Neuronal stem cell (in vitro differentiated cells): Measurements from ENCODE around the gene MAD1L1.
A peak's percentile ranks its signal among the peaks of the same experiment; 100 is the strongest.

Experiments used
- DNase-seq: peaks from one replicate; pipeline ENCODE4 v3.0.0-alpha.2; 2013; ENCODE audit warnings: low spot score
- H2AFZ ChIP-seq: one replicate; pipeline ENCODE4 v1.6.1; 2013; ENCODE audit warnings: mild to moderate bottlenecking, low read length, inconsistent platforms
- H2AK5ac ChIP-seq: 2 replicates; pipeline ENCODE4 v1.6.1; 2013; ENCODE audit warnings: low read depth, mild to moderate bottlenecking, inconsistent platforms, low read length, moderate library complexity, mixed read lengths
- H2BK120ac ChIP-seq: 2 replicates; pipeline ENCODE4 v1.6.1; 2013; ENCODE audit warnings: low read depth, mild to moderate bottlenecking, inconsistent platforms, low read length, moderate library complexity, mixed read lengths
- H2BK12ac ChIP-seq: one replicate; pipeline ENCODE4 v1.6.1; 2013; ENCODE audit warnings: low read length, inconsistent platforms
- H2BK15ac ChIP-seq: 2 replicates; pipeline ENCODE4 v1.6.1; 2013; ENCODE audit warnings: mild to moderate bottlenecking, low read length, inconsistent platforms, mixed read lengths
- H2BK5ac ChIP-seq: one replicate; pipeline ENCODE4 v1.6.1; 2013; ENCODE audit warnings: inconsistent platforms, mild to moderate bottlenecking, low read length, moderate library complexity
- H3K14ac ChIP-seq: one replicate; pipeline ENCODE4 v1.6.1; 2013; ENCODE audit warnings: low read length, inconsistent platforms
- H3K18ac ChIP-seq: 2 replicates; pipeline ENCODE4 v1.6.1; 2013; ENCODE audit warnings: low read length, inconsistent platforms
- H3K23ac ChIP-seq: 2 replicates; pipeline ENCODE4 v1.6.1; 2013; ENCODE audit warnings: low read depth, mild to moderate bottlenecking, mixed read lengths, low read length, inconsistent platforms; ENCODE audit not compliant: poor library complexity
- H3K27ac ChIP-seq: replicated peaks from 3 replicates; pipeline ENCODE4 v1.5.1; 2013; ENCODE audit warnings: low read length, inconsistent platforms
- H3K27me3 ChIP-seq, 3 experiments: 2 replicates each; pipeline ENCODE4 v1.6.1; 2013; ENCODE audit warnings: low read length in 3 of 3, mild to moderate bottlenecking in 2 of 3, inconsistent platforms in 1 of 3, low read depth in 1 of 3, mixed read lengths in 1 of 3, moderate library complexity in 1 of 3; ENCODE audit not compliant: control insufficient read depth in 3 of 3, insufficient read depth in 3 of 3
- H3K36me3 ChIP-seq, 2 donors: replicated peaks in 1 of 2; 2 replicates each; pipeline ENCODE4 v1.6.1; 2013; ENCODE audit warnings: low read length in 2 of 2; ENCODE audit not compliant: control insufficient read depth in 2 of 2, insufficient read depth in 2 of 2
- H3K4ac ChIP-seq: 2 replicates; pipeline ENCODE4 v1.6.1; 2013; ENCODE audit warnings: inconsistent platforms, mild to moderate bottlenecking, low read length, moderate library complexity
- H3K4me1 ChIP-seq, 2 donors: 1 replicate in 1 of 2; 2 replicates in 1 of 2; pipeline ENCODE4 v1.6.1; 2013; ENCODE audit warnings: low read length in 2 of 2, low read depth in 1 of 2; ENCODE audit not compliant: control insufficient read depth in 2 of 2, insufficient read depth in 1 of 2
- H3K4me2 ChIP-seq: one replicate; pipeline ENCODE4 v1.6.1; 2013; ENCODE audit warnings: mild to moderate bottlenecking, low read length, inconsistent platforms; ENCODE audit not compliant: insufficient read depth, poor library complexity, severe bottlenecking
- H3K4me3 ChIP-seq, 2 donors: 2 replicates each; pipeline ENCODE4 v1.5.1; 2013; ENCODE audit warnings: low read length in 2 of 2, mild to moderate bottlenecking in 2 of 2, inconsistent platforms in 1 of 2, moderate library complexity in 1 of 2
- H3K79me1 ChIP-seq: one replicate; pipeline ENCODE4 v1.6.1; 2013; ENCODE audit warnings: low read depth, mild to moderate bottlenecking, inconsistent platforms, low read length, moderate library complexity
- H3K9ac ChIP-seq: one replicate; pipeline ENCODE4 v1.6.1; 2013; ENCODE audit warnings: mild to moderate bottlenecking, low read depth, low read length, inconsistent platforms; ENCODE audit not compliant: poor library complexity
- H3K9me3 ChIP-seq, 2 donors: replicated peaks in 1 of 2; 2 replicates each; pipeline versions ENCODE3 to v1.6.1; 2013; ENCODE audit warnings: low read length in 2 of 2, mild to moderate bottlenecking in 2 of 2, inconsistent platforms in 1 of 2, low read depth in 1 of 2, mixed read lengths in 1 of 2, moderate library complexity in 1 of 2; ENCODE audit not compliant: control insufficient read depth in 2 of 2, insufficient read depth in 1 of 2
- H4K8ac ChIP-seq: one replicate; pipeline ENCODE4 v1.6.1; 2013; ENCODE audit warnings: low read depth, mild to moderate bottlenecking, inconsistent platforms, low read length, moderate library complexity
- H4K91ac ChIP-seq: one replicate; pipeline ENCODE4 v1.6.1; 2013; ENCODE audit warnings: low read length, low read depth, mild to moderate bottlenecking, inconsistent platforms; ENCODE audit not compliant: poor library complexity
- WGBS, 2 donors: extraction: QIAGEN DNeasy Blood & Tissue Kit; methylation state at CpG; one replicate each; pipeline ENCODE4 v1.1.7; 2013; ENCODE audit warnings: missing lambda C conversion rate in 2 of 2, mixed read lengths in 1 of 2; ENCODE audit not compliant: insufficient read length in 2 of 2, insufficient replicate concordance in 1 of 2; ENCODE audit errors: extremely low coverage in 2 of 2; 5-methylcytosine and 5-hydroxymethylcytosine counted together

Gene MAD1L1

GRCh38 chr7:2084331-2084730 lies 148.4 kb downstream of the MAD1L1 start:
- Histone ChIP-seq H3K79me1 (peaks cover 10% of the 10 kb centered on the region), H3K4me2 (no peak overlapping the region), H3K4ac (no peak overlapping the region), H2BK12ac (no peak overlapping the region), H2AFZ (no peak overlapping the region), H3K18ac (no peak overlapping the region), H3K9me3 (no peaks in the 10 kb centered on the region), H3K23ac (peak overlapping the region; percentile 34), H3K27me3 (no peaks in the 10 kb centered on the region), H2BK120ac (no peak overlapping the region), H3K4me1 (peaks cover 17 to 21% of the 10 kb centered on the region in 2 donors), H2BK15ac (peak overlapping the region; percentile 38), H3K9ac (no peak overlapping the region), H4K91ac (no peak overlapping the region), H2BK5ac (no peak overlapping the region), H3K14ac (no peak overlapping the region), H3K36me3 (peaks cover 0 to 4% of the 10 kb centered on the region in 2 donors), H4K8ac (no peak overlapping the region), H2AK5ac (peak overlapping the region; percentile 10), H3K27ac (no peak overlapping the region), H3K4me3 (no peak overlapping the region)
- no peak for DNase-seq
- WGBS, 2 donors: no CpG with 5 or more reads among the region's 18 CpGs

- no peaks in the 10 kb centered on the region for H3K27me3 ChIP-seq
- H3K27ac ChIP-seq: no peak overlapping the region
- no peak overlapping the region for H2BK5ac ChIP-seq
- no peak overlapping the region for H2AFZ ChIP-seq
- no peak overlapping the region for H4K91ac ChIP-seq
- no peak overlapping the region for H3K4me2 ChIP-seq
- DNase-seq: no peak
- H3K9me3 ChIP-seq: no peaks in the 10 kb centered on the region
- peaks cover 0 to 4% of the 10 kb centered on the region in 2 donors for H3K36me3 ChIP-seq
- no peak overlapping the region for H3K4me3 ChIP-seq
- no peak overlapping the region for H4K8ac ChIP-seq
- H2BK120ac ChIP-seq: no peak overlapping the region
- no peak overlapping the region for H3K9ac ChIP-seq
- H3K4me1 ChIP-seq: peaks cover 21 to 22% of the 10 kb centered on the region in 2 donors
- H3K18ac ChIP-seq: no peak overlapping the region
- peaks cover 7% of the 10 kb centered on the region for H3K79me1 ChIP-seq
- no CpG with 5 or more reads among the region's 17 CpGs for WGBS, 2 donors
- no peak overlapping the region for H2BK15ac ChIP-seq
- no peak overlapping the region for H2AK5ac ChIP-seq
- H2BK12ac ChIP-seq: no peak overlapping the region
- no peak overlapping the region for H3K4ac ChIP-seq
- no peak overlapping the region for H3K23ac ChIP-seq
- H3K14ac ChIP-seq: no peak overlapping the region
Observed at GRCh38 chr7:2083362-2083761, 149.4 kb downstream of the MAD1L1 start.

- H3K27me3 ChIP-seq: no peaks in the 10 kb centered on the region
- no peak overlapping the region for H2AFZ ChIP-seq
- H2BK120ac ChIP-seq: no peak overlapping the region
- no peak overlapping the region for H3K9ac ChIP-seq
- no peak overlapping the region for H3K23ac ChIP-seq
- H3K4me3 ChIP-seq: no peak overlapping the region
- peaks cover 10% of the 10 kb centered on the region for H3K79me1 ChIP-seq
- peaks cover 21 to 26% of the 10 kb centered on the region in 2 donors for H3K4me1 ChIP-seq
- no peaks in the 10 kb centered on the region for H3K9me3 ChIP-seq
- H3K27ac ChIP-seq: no peak overlapping the region
- no peak for DNase-seq
- H4K8ac ChIP-seq: no peak overlapping the region
- no peak overlapping the region for H2BK5ac ChIP-seq
- H4K91ac ChIP-seq: no peak overlapping the region
- no peak overlapping the region for H3K4me2 ChIP-seq
- H2BK15ac ChIP-seq: no peak overlapping the region
- H2BK12ac ChIP-seq: no peak overlapping the region
- H2AK5ac ChIP-seq: peak overlapping the region; percentile 8
- H3K4ac ChIP-seq: no peak overlapping the region
- no CpG with 5 or more reads among the region's 31 CpGs for WGBS, 2 donors
- H3K18ac ChIP-seq: peak overlapping the region; percentile 31
- H3K36me3 ChIP-seq: peaks cover 0 to 4% of the 10 kb centered on the region in 2 donors
- H3K14ac ChIP-seq: no peak overlapping the region
Observed at GRCh38 chr7:2082139-2082998, 150.4 kb downstream of the MAD1L1 start.

- peak overlapping the region; percentile 98 for H2AK5ac ChIP-seq
- WGBS, 2 donors: no CpG with 5 or more reads among the region's 24 CpGs
- peak overlapping the region; percentile 84 for H3K18ac ChIP-seq
- H3K4me2 ChIP-seq: no peak overlapping the region
- no peaks in the 10 kb centered on the region for H3K27me3 ChIP-seq
- H2AFZ ChIP-seq: no peak overlapping the region
- H3K4ac ChIP-seq: no peak overlapping the region
- H3K36me3 ChIP-seq: peaks cover 3 to 6% of the 10 kb centered on the region in 2 donors
- H2BK12ac ChIP-seq: peak overlapping the region; percentile 32
- H2BK120ac ChIP-seq: no peak overlapping the region
- no peak overlapping the region for H3K4me3 ChIP-seq
- H3K4me1 ChIP-seq: peaks cover 21 to 26% of the 10 kb centered on the region in 2 donors
- H2BK5ac ChIP-seq: peak overlapping the region; percentile 83
- no peak overlapping the region for H2BK15ac ChIP-seq
- peak overlapping the region; percentile 75 for H3K14ac ChIP-seq
- peaks cover 12% of the 10 kb centered on the region for H3K79me1 ChIP-seq
- no peak overlapping the region for H3K27ac ChIP-seq
- H3K9ac ChIP-seq: peak overlapping the region; percentile 83
- H3K23ac ChIP-seq: no peak overlapping the region
- H3K9me3 ChIP-seq: peaks cover 0 to 1% of the 10 kb centered on the region in 2 donors
- H4K91ac ChIP-seq: no peak overlapping the region
- DNase-seq: no peak
- H4K8ac ChIP-seq: no peak overlapping the region
Observed at GRCh38 chr7:2081526-2082135, 151.1 kb downstream of the MAD1L1 start.
